ENCODE data around the gene GRB10.

The GRB10 gene

GRCh38 chr7:50625360-50625759 lies 157.3 kb downstream of the GRB10 start:
- Histone ChIP-seq H3K4me1 (no peaks in the 10 kb centered on the region; the same call in none of the 2 replicates), H3K27me3 (no peaks in the 10 kb centered on the region), H3K36me3 (no peaks in the 10 kb centered on the region), H3K4me3 (ENCODE audit: low read depth, low read length) (no peak overlapping the region), H3K9me3 (no peaks in the 10 kb centered on the region)
- TF ChIP-seq CTCF (IDR thresholded peaks at IDR 0.05; ENCODE audit: low read depth, low read length): no peak
- no peak for DNase-seq

GRCh38 chr7:50622821-50623220 lies 159.9 kb downstream of the GRB10 start:
- no peak for DNase-seq
- Histone ChIP-seq H3K4me3 (ENCODE audit: low read depth, low read length) (no peak overlapping the region), H3K9me3 (no peaks in the 10 kb centered on the region), H3K4me1 (no peaks in the 10 kb centered on the region; the same call in none of the 2 replicates), H3K36me3 (no peaks in the 10 kb centered on the region), H3K27me3 (no peaks in the 10 kb centered on the region)
- TF ChIP-seq CTCF (IDR thresholded peaks at IDR 0.05; ENCODE audit: low read depth, low read length): no peak

- no peak for TF ChIP-seq CTCF (IDR thresholded peaks at IDR 0.05; ENCODE audit: low read depth, low read length)
- no peak overlapping the region for H3K4me3 ChIP-seq (ENCODE audit: low read depth, low read length)
- H3K4me1 ChIP-seq: no peaks in the 10 kb centered on the region; the same call in none of the 2 replicates
- no peak for DNase-seq
- H3K36me3 ChIP-seq: no peaks in the 10 kb centered on the region
- no peaks in the 10 kb centered on the region for H3K9me3 ChIP-seq
- H3K27me3 ChIP-seq: no peaks in the 10 kb centered on the region
Observed at GRCh38 chr7:50621973-50622490, 160.7 kb downstream of the GRB10 start.

GRCh38 chr7:50621206-50621605 lies 161.5 kb downstream of the GRB10 start:
- DNase-seq: no peak
- no peak for TF ChIP-seq CTCF (IDR thresholded peaks at IDR 0.05; ENCODE audit: low read depth, low read length)
- H3K9me3 ChIP-seq: no peaks in the 10 kb centered on the region
- no peak overlapping the region for H3K4me3 ChIP-seq (ENCODE audit: low read depth, low read length)
- no peaks in the 10 kb centered on the region for H3K36me3 ChIP-seq
- H3K4me1 ChIP-seq: no peaks in the 10 kb centered on the region
- no peaks in the 10 kb centered on the region for H3K27me3 ChIP-seq

- Histone ChIP-seq H3K4me1 (no peaks in the 10 kb centered on the region), H3K27me3 (no peaks in the 10 kb centered on the region), H3K36me3 (no peaks in the 10 kb centered on the region), H3K4me3 (ENCODE audit: low read depth, low read length) (no peak overlapping the region), H3K9me3 (no peaks in the 10 kb centered on the region)
- TF ChIP-seq CTCF (IDR thresholded peaks at IDR 0.05; ENCODE audit: low read depth, low read length): no peak
- DNase-seq: no peak
Observed at GRCh38 chr7:50620433-50620832, 162.3 kb downstream of the GRB10 start.

- Histone ChIP-seq H3K27me3 (no peaks in the 10 kb centered on the region), H3K36me3 (no peaks in the 10 kb centered on the region)
- TF ChIP-seq CTCF (IDR thresholded peaks at IDR 0.05; ENCODE audit: low read depth, low read length): no peak
Observed at GRCh38 chr7:50619684-50620083, 163.0 kb downstream of the GRB10 start.

More at GRCh38 chr7:50619684-50620083, 163.0 kb downstream of the GRB10 start:
- Histone ChIP-seq H3K4me3 (ENCODE audit: low read depth, low read length) (no peak overlapping the region), H3K4me1 (no peaks in the 10 kb centered on the region), H3K9me3 (no peaks in the 10 kb centered on the region)
- DNase-seq: no peak

Data from BE2C (cell line).